Neuronal stem cell (in vitro differentiated cells): ENCODE results near the gene OR10A6.

Experiments used
- DNase-seq: peaks from one replicate; pipeline ENCODE4 v3.0.0-alpha.2; 2013; ENCODE audit warnings: low spot score
- H2AFZ ChIP-seq: one replicate; pipeline ENCODE4 v1.6.1; 2013; ENCODE audit warnings: mild to moderate bottlenecking, low read length, inconsistent platforms
- H2AK5ac ChIP-seq: 2 replicates; pipeline ENCODE4 v1.6.1; 2013; ENCODE audit warnings: low read depth, mild to moderate bottlenecking, inconsistent platforms, low read length, moderate library complexity, mixed read lengths
- H2BK120ac ChIP-seq: 2 replicates; pipeline ENCODE4 v1.6.1; 2013; ENCODE audit warnings: low read depth, mild to moderate bottlenecking, inconsistent platforms, low read length, moderate library complexity, mixed read lengths
- H2BK12ac ChIP-seq: one replicate; pipeline ENCODE4 v1.6.1; 2013; ENCODE audit warnings: low read length, inconsistent platforms
- H2BK15ac ChIP-seq: 2 replicates; pipeline ENCODE4 v1.6.1; 2013; ENCODE audit warnings: mild to moderate bottlenecking, low read length, inconsistent platforms, mixed read lengths
- H2BK5ac ChIP-seq: one replicate; pipeline ENCODE4 v1.6.1; 2013; ENCODE audit warnings: inconsistent platforms, mild to moderate bottlenecking, low read length, moderate library complexity
- H3K14ac ChIP-seq: one replicate; pipeline ENCODE4 v1.6.1; 2013; ENCODE audit warnings: low read length, inconsistent platforms
- H3K18ac ChIP-seq: 2 replicates; pipeline ENCODE4 v1.6.1; 2013; ENCODE audit warnings: low read length, inconsistent platforms
- H3K23ac ChIP-seq: 2 replicates; pipeline ENCODE4 v1.6.1; 2013; ENCODE audit warnings: low read depth, mild to moderate bottlenecking, mixed read lengths, low read length, inconsistent platforms; ENCODE audit not compliant: poor library complexity
- H3K27ac ChIP-seq: replicated peaks from 3 replicates; pipeline ENCODE4 v1.5.1; 2013; ENCODE audit warnings: low read length, inconsistent platforms
- H3K27me3 ChIP-seq, 3 experiments: 2 replicates each; pipeline ENCODE4 v1.6.1; 2013; ENCODE audit warnings: low read length in 3 of 3, mild to moderate bottlenecking in 2 of 3, inconsistent platforms in 1 of 3, low read depth in 1 of 3, mixed read lengths in 1 of 3, moderate library complexity in 1 of 3; ENCODE audit not compliant: control insufficient read depth in 3 of 3, insufficient read depth in 3 of 3
- H3K36me3 ChIP-seq, 2 donors: replicated peaks in 1 of 2; 2 replicates each; pipeline ENCODE4 v1.6.1; 2013; ENCODE audit warnings: low read length in 2 of 2; ENCODE audit not compliant: control insufficient read depth in 2 of 2, insufficient read depth in 2 of 2
- H3K4ac ChIP-seq: 2 replicates; pipeline ENCODE4 v1.6.1; 2013; ENCODE audit warnings: inconsistent platforms, mild to moderate bottlenecking, low read length, moderate library complexity
- H3K4me1 ChIP-seq, 2 donors: 1 replicate in 1 of 2; 2 replicates in 1 of 2; pipeline ENCODE4 v1.6.1; 2013; ENCODE audit warnings: low read length in 2 of 2, low read depth in 1 of 2; ENCODE audit not compliant: control insufficient read depth in 2 of 2, insufficient read depth in 1 of 2
- H3K4me2 ChIP-seq: one replicate; pipeline ENCODE4 v1.6.1; 2013; ENCODE audit warnings: mild to moderate bottlenecking, low read length, inconsistent platforms; ENCODE audit not compliant: insufficient read depth, poor library complexity, severe bottlenecking
- H3K4me3 ChIP-seq, 2 donors: 2 replicates each; pipeline ENCODE4 v1.5.1; 2013; ENCODE audit warnings: low read length in 2 of 2, mild to moderate bottlenecking in 2 of 2, inconsistent platforms in 1 of 2, moderate library complexity in 1 of 2
- H3K79me1 ChIP-seq: one replicate; pipeline ENCODE4 v1.6.1; 2013; ENCODE audit warnings: low read depth, mild to moderate bottlenecking, inconsistent platforms, low read length, moderate library complexity
- H3K9ac ChIP-seq: one replicate; pipeline ENCODE4 v1.6.1; 2013; ENCODE audit warnings: mild to moderate bottlenecking, low read depth, low read length, inconsistent platforms; ENCODE audit not compliant: poor library complexity
- H3K9me3 ChIP-seq, 2 donors: replicated peaks in 1 of 2; 2 replicates each; pipeline versions ENCODE3 to v1.6.1; 2013; ENCODE audit warnings: low read length in 2 of 2, mild to moderate bottlenecking in 2 of 2, inconsistent platforms in 1 of 2, low read depth in 1 of 2, mixed read lengths in 1 of 2, moderate library complexity in 1 of 2; ENCODE audit not compliant: control insufficient read depth in 2 of 2, insufficient read depth in 1 of 2
- H4K8ac ChIP-seq: one replicate; pipeline ENCODE4 v1.6.1; 2013; ENCODE audit warnings: low read depth, mild to moderate bottlenecking, inconsistent platforms, low read length, moderate library complexity
- H4K91ac ChIP-seq: one replicate; pipeline ENCODE4 v1.6.1; 2013; ENCODE audit warnings: low read length, low read depth, mild to moderate bottlenecking, inconsistent platforms; ENCODE audit not compliant: poor library complexity
- WGBS, 2 donors: extraction: QIAGEN DNeasy Blood & Tissue Kit; methylation state at CpG; one replicate each; pipeline ENCODE4 v1.1.7; 2013; ENCODE audit warnings: missing lambda C conversion rate in 2 of 2, mixed read lengths in 1 of 2; ENCODE audit not compliant: insufficient read length in 2 of 2, insufficient replicate concordance in 1 of 2; ENCODE audit errors: extremely low coverage in 2 of 2; 5-methylcytosine and 5-hydroxymethylcytosine counted together

Gene OR10A6

DNA sequence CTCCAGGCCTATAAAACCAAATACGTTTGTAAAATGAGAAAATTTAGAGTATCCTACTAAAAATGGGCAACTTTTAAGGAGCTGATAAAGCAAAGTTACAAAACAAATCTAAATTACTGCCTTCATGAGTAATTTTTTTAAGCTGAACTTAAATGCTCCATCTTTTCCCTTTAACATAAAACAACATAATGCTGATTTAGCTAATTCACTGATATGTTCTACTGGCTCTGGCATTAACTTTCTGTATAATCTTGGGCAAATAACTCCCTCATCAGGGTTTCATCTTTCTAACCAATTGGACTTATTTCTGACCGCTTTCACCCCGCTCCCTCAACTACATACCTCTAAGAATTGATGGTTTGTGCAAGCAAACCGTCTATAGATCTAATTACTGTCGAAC, 10.1 kb upstream of the OR10A6 start:
- no peaks in the 10 kb centered on the region for H3K79me1 ChIP-seq
- peaks cover 0 to 21% (median 0%) of the 10 kb centered on the region in 3 experiments for H3K27me3 ChIP-seq
- no peak overlapping the region for H3K9ac ChIP-seq
- no peak overlapping the region for H2AFZ ChIP-seq
- WGBS, 2 donors, result no CpG with 5 or more reads among the region's 5 CpGs
- H2BK120ac ChIP-seq, result no peak overlapping the region
- no peak overlapping the region for H2BK5ac ChIP-seq
- no peak for DNase-seq
- H2BK12ac ChIP-seq, result no peak overlapping the region
- H4K8ac ChIP-seq, result no peak overlapping the region
- no peak overlapping the region for H3K18ac ChIP-seq
- H3K36me3 ChIP-seq, result no peaks in the 10 kb centered on the region
- no peak overlapping the region for H3K27ac ChIP-seq
- no peak overlapping the region for H4K91ac ChIP-seq
- no peak overlapping the region for H2BK15ac ChIP-seq
- H3K4ac ChIP-seq, result no peak overlapping the region
- H3K4me2 ChIP-seq, result no peak overlapping the region
- H3K14ac ChIP-seq, result no peak overlapping the region
- no peaks in the 10 kb centered on the region for H3K4me1 ChIP-seq
- H3K9me3 ChIP-seq, result peaks cover 5 to 11% of the 10 kb centered on the region in 2 donors
- H3K4me3 ChIP-seq, result no peak overlapping the region
- H2AK5ac ChIP-seq, result no peak overlapping the region
- no peak overlapping the region for H3K23ac ChIP-seq

DNA sequence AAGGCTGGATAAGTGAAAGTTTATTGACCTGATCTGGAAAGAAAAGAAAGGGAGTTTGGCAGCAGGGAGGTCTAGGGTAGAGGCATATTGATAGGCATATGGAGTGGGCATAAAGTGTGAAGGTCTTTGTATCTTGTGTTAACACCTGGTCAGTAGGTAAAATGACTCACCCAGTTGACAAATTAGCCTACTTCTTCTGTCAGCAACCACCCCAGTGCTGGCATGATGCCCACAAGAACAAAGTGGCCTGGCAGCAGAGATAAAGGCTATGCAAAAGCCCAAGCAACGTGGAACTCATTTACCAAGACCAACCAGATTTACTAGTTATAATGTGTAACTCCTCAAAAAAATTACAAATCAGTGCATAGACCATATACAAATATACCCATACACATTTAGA, 5.5 kb upstream of the OR10A6 start:
- Histone ChIP-seq H3K4me3 (no peak overlapping the region), H3K4me2 (no peak overlapping the region), H4K91ac (no peak overlapping the region), H2BK5ac (no peak overlapping the region), H3K27me3 (peaks cover 0 to 18% (median 0%) of the 10 kb centered on the region in 3 experiments), H3K23ac (no peak overlapping the region), H3K27ac (no peak overlapping the region), H3K9me3 (no peaks in the 10 kb centered on the region), H2AK5ac (no peak overlapping the region), H2BK12ac (no peak overlapping the region), H3K14ac (no peak overlapping the region), H3K4ac (no peak overlapping the region), H2BK15ac (no peak overlapping the region), H3K4me1 (no peaks in the 10 kb centered on the region), H2BK120ac (no peak overlapping the region), H2AFZ (no peak overlapping the region), H3K36me3 (no peaks in the 10 kb centered on the region), H3K79me1 (no peaks in the 10 kb centered on the region), H3K18ac (no peak overlapping the region), H4K8ac (no peak overlapping the region), H3K9ac (no peak overlapping the region)
- DNase-seq, result no peak
- no CpG with 5 or more reads among the region's 1 CpG for WGBS, 2 donors

DNA sequence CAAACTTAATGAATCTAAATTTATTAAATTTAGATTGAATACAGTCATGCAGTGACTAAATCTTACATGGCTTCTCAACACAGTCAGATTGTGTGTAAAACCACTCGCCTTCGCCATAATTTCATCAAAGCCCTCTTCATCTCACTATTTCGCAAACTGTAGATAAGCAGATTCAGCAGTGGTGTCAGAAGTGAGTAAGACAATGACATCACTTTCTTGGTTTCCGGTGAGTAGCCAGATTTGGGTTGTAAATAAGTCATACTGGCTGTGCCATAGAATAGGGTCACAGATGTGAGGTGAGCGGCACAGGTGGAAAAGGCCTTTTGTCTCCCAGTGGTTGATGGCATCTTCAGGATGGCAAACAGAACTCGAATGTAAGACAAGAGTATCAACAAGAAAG, 3.4 kb downstream of the OR10A6 start:
- no peak overlapping the region for H3K18ac ChIP-seq

DNA sequence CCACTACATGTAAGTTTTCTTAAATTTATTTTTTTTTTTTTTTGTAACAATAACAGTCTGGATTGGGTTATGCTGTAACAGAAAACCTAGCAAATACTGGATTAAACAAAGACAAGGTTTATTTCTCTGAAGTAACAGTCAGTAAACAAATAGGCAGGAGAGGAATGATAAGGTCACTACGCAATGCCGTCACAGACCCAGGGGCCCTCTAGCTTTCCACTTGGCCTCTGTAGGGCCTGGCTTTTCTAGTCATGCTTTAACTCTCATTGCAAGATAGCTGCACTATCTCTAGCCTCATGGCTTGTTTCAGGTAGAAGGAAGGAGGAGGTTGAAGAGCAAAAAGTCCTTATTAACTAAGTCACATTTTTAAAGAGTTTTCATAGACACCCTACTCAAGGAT, 6.5 kb downstream of the OR10A6 start:
- no peak overlapping the region for H3K4ac ChIP-seq
- H2BK5ac ChIP-seq, result no peak overlapping the region
- H3K4me2 ChIP-seq, result no peak overlapping the region
- no peak overlapping the region for H3K27ac ChIP-seq
- H4K8ac ChIP-seq, result no peak overlapping the region
- no peak overlapping the region for H3K18ac ChIP-seq
- H3K23ac ChIP-seq, result no peak overlapping the region
- H2AFZ ChIP-seq, result no peak overlapping the region
- H4K91ac ChIP-seq, result no peak overlapping the region
- peaks cover 0 to 2% of the 10 kb centered on the region in 2 donors for H3K9me3 ChIP-seq
- no peaks in the 10 kb centered on the region for H3K36me3 ChIP-seq
- no peak overlapping the region for H3K9ac ChIP-seq
- no peak overlapping the region for H3K14ac ChIP-seq
- H3K79me1 ChIP-seq, result peaks cover 1% of the 10 kb centered on the region
- H2BK12ac ChIP-seq, result no peak overlapping the region
- DNase-seq, result no peak
- WGBS, 2 donors, result no CpG with 5 or more reads among the region's 2 CpGs
- H3K4me3 ChIP-seq, result no peak overlapping the region
- no peak overlapping the region for H2BK15ac ChIP-seq
- H2AK5ac ChIP-seq, result no peak overlapping the region
- H3K27me3 ChIP-seq, result no peaks in the 10 kb centered on the region
- no peak overlapping the region for H2BK120ac ChIP-seq
- no peaks in the 10 kb centered on the region for H3K4me1 ChIP-seq

More for the DNA sequence above, 3.4 kb downstream of the OR10A6 start:
- no peak overlapping the region for H3K4me3 ChIP-seq
- no peak overlapping the region for H3K4ac ChIP-seq
- H4K8ac ChIP-seq, result no peak overlapping the region
- no peak overlapping the region for H3K23ac ChIP-seq
- H3K36me3 ChIP-seq, result no peaks in the 10 kb centered on the region
- H3K27me3 ChIP-seq, result no peaks in the 10 kb centered on the region
- no peak overlapping the region for H2BK5ac ChIP-seq
- H3K9ac ChIP-seq, result no peak overlapping the region
- H2BK120ac ChIP-seq, result no peak overlapping the region
- no peak overlapping the region for H2AK5ac ChIP-seq
- DNase-seq, result no peak
- H2BK12ac ChIP-seq, result no peak overlapping the region
- no peak overlapping the region for H3K14ac ChIP-seq
- H3K4me1 ChIP-seq, result peaks cover 0 to 3% of the 10 kb centered on the region in 2 donors
- H3K9me3 ChIP-seq, result peaks cover 0 to 2% of the 10 kb centered on the region in 2 donors
- H3K27ac ChIP-seq, result no peak overlapping the region
- H4K91ac ChIP-seq, result no peak overlapping the region
- H3K4me2 ChIP-seq, result no peak overlapping the region
- H3K79me1 ChIP-seq, result peaks cover 1% of the 10 kb centered on the region
- no CpG with 5 or more reads among the region's 6 CpGs for WGBS, 2 donors
- H2AFZ ChIP-seq, result no peak overlapping the region
- H2BK15ac ChIP-seq, result no peak overlapping the region
